HepG2 (cell line): Measurements from ENCODE around the gene AQP5. TPM values are rescaled to one million over a fixed set of nuclear protein-coding genes. Genes with fewer than 3 reads are reported as not detected.

ENCODE experiments used
- CBX5 ChIP-seq: sonication (generic); formaldehyde crosslinking; IDR thresholded peaks from 2 replicates; pipeline ENCODE4 v1.4.0; 2020; ENCODE audit warnings: missing genetic modification reagents, borderline replicate concordance
- CHD2 ChIP-seq: IDR thresholded peaks from 2 replicates; pipeline ENCODE4 v1.6.1; 2011; ENCODE audit warnings: low read depth, low read length, improper control_type of control experiment
- FOXP1 ChIP-seq, 2 experiments: fragments of 450-650 bp in 1 of 2; IDR thresholded peaks; 2 replicates each; pipeline ENCODE4 v1.6.1; 2017 to 2018; ENCODE audit warnings: antibody characterized with exemption in 1 of 2
- GLI4 ChIP-seq: sonication (generic); formaldehyde crosslinking; IDR thresholded peaks from 2 replicates; pipeline ENCODE4 v1.5.1; 2020; ENCODE audit warnings: missing genetic modification reagents, mild to moderate bottlenecking, moderate library complexity, borderline replicate concordance
- HDAC1 ChIP-seq: sonication (generic); formaldehyde crosslinking; IDR thresholded peaks from 2 replicates; pipeline ENCODE4 v1.5.1; 2020; ENCODE audit warnings: mild to moderate bottlenecking, missing genetic modification reagents
- HMGA1 ChIP-seq: sonication (generic); formaldehyde crosslinking; conservative IDR thresholded peaks from 2 replicates; pipeline ENCODE4 v1.4.0; 2020; ENCODE audit warnings: missing genetic modification reagents
- HOXA5 ChIP-seq: sonication (generic); formaldehyde crosslinking; IDR thresholded peaks from 2 replicates; pipeline ENCODE4 v1.4.0; 2020; ENCODE audit warnings: missing genetic modification reagents
- ISL2 ChIP-seq: sonication (generic); formaldehyde crosslinking; IDR thresholded peaks from 2 replicates; pipeline ENCODE4 v1.5.0; 2020; ENCODE audit warnings: missing genetic modification reagents
- MAFF ChIP-seq: IDR thresholded peaks from 2 replicates; pipeline ENCODE4 v1.6.1; 2011; ENCODE audit warnings: low read depth, low read length, improper control_type of control experiment
- MTF2 ChIP-seq: sonication (generic); formaldehyde crosslinking; IDR thresholded peaks from 2 replicates; pipeline ENCODE4 v1.5.0; 2020; ENCODE audit warnings: missing genetic modification reagents, borderline replicate concordance
- NFE2L2 ChIP-seq: fragments of 150-350 bp; IDR thresholded peaks from 2 replicates; pipeline ENCODE4 v1.6.1; 2014; ENCODE audit warnings: low read length
- NR1H2 ChIP-seq: sonication (generic); formaldehyde crosslinking; IDR thresholded peaks from 2 replicates; pipeline ENCODE4 v1.8.1; 2022; ENCODE audit warnings: low read depth, missing genetic modification reagents, borderline replicate concordance
- PITX1 ChIP-seq: sonication (generic); formaldehyde crosslinking; IDR thresholded peaks from 2 replicates; pipeline ENCODE4 v1.5.1; 2020; ENCODE audit warnings: mild to moderate bottlenecking, missing genetic modification reagents
- POLR2AphosphoS2 ChIP-seq: IDR thresholded peaks from 2 replicates; pipeline ENCODE4 v1.6.1; 2011; ENCODE audit warnings: low read depth, low read length, improper control_type of control experiment
- SYNCRIP ChIP-seq: fragments of 200-400 bp; formaldehyde crosslinking; IDR thresholded peaks from 2 replicates; pipeline ENCODE4 v1.6.1; 2018; ENCODE audit warnings: mild to moderate bottlenecking, low read depth, low read length; ENCODE audit not compliant: insufficient read depth
- ZMYM2 ChIP-seq: sonication (generic); formaldehyde crosslinking; IDR thresholded peaks from 2 replicates; pipeline ENCODE4 v1.8.0; 2022; ENCODE audit warnings: mild to moderate bottlenecking, missing genetic modification reagents
- ZMYM4 ChIP-seq: sonication (generic); formaldehyde crosslinking; IDR thresholded peaks from 2 replicates; pipeline ENCODE4 v1.8.1; 2023; ENCODE audit warnings: mild to moderate bottlenecking, missing genetic modification reagents
- ZNF101 ChIP-seq: sonication (generic); formaldehyde crosslinking; IDR thresholded peaks from 2 replicates; pipeline ENCODE4 v1.4.0; 2020; ENCODE audit warnings: mild to moderate bottlenecking, low read depth, missing genetic modification reagents, borderline replicate concordance
- ZNF441 ChIP-seq: sonication (generic); formaldehyde crosslinking; IDR thresholded peaks from 2 replicates; pipeline ENCODE4 v1.7.0; 2021; ENCODE audit warnings: missing genetic modification reagents, borderline replicate concordance
- ZSCAN25 ChIP-seq: sonication (generic); formaldehyde crosslinking; IDR thresholded peaks from 2 replicates; pipeline ENCODE4 v1.8.0; 2022; ENCODE audit warnings: mild to moderate bottlenecking, missing genetic modification reagents
- polyA plus RNA-seq, 8 experiments: library from polyadenylated mRNA; depleted of rRNA in 3 of 8; stranded (reverse) in 7 of 8; unstranded in 1 of 8; fragments of >200 nt; fragmentation: Illumina TruSeq in 4 of 8; extraction: Trizol in 4 of 8; gene quantifications; 2 replicates each; pipeline versions ENCODE4 v1.2.1 to v1.2.3, GENCODE V29; 2011 to 2016; ENCODE audit warnings: low read depth in 4 of 8, missing spikeins in 1 of 8, mixed read lengths in 1 of 8; ENCODE audit not compliant: insufficient read depth in 1 of 8
- total RNA-seq, 5 experiments: library from RNA; depleted of rRNA; stranded (reverse); fragments of >200 nt; fragmentation: Illumina TruSeq; extraction: Trizol; gene quantifications; 2 replicates each; pipeline ENCODE4 v1.2.3, GENCODE V29; 2016; ENCODE audit warnings: low read depth in 1 of 5
- TF ChIP-seq, protein P1 (sequence below): sonication (generic); formaldehyde crosslinking; IDR thresholded peaks from 2 replicates; pipeline ENCODE4 v1.4.0; 2020; ENCODE audit warnings: mild to moderate bottlenecking, missing genetic modification reagents
- TF ChIP-seq, protein P2 (sequence below): sonication (generic); formaldehyde crosslinking; IDR thresholded peaks from 2 replicates; pipeline ENCODE4 v1.4.0; 2020; ENCODE audit warnings: missing genetic modification reagents; ENCODE audit errors: not compliant biosample characterization
- TF ChIP-seq, protein P3 (sequence below): sonication (generic); formaldehyde crosslinking; IDR thresholded peaks from 2 replicates; pipeline ENCODE4 v1.8.0; 2022; ENCODE audit warnings: mild to moderate bottlenecking, missing genetic modification reagents
- TF ChIP-seq, protein P4 (sequence below): sonication (generic); formaldehyde crosslinking; IDR thresholded peaks from 2 replicates; pipeline ENCODE4 v1.8.0; 2022; ENCODE audit warnings: mild to moderate bottlenecking, missing genetic modification reagents, moderate library complexity

The AQP5 gene
- total and polyA plus RNA-seq, 2 of the 13 experiments (the other 11 are each of a cell fraction or from before 2014, with no cell fraction given) = not detected

DNA sequence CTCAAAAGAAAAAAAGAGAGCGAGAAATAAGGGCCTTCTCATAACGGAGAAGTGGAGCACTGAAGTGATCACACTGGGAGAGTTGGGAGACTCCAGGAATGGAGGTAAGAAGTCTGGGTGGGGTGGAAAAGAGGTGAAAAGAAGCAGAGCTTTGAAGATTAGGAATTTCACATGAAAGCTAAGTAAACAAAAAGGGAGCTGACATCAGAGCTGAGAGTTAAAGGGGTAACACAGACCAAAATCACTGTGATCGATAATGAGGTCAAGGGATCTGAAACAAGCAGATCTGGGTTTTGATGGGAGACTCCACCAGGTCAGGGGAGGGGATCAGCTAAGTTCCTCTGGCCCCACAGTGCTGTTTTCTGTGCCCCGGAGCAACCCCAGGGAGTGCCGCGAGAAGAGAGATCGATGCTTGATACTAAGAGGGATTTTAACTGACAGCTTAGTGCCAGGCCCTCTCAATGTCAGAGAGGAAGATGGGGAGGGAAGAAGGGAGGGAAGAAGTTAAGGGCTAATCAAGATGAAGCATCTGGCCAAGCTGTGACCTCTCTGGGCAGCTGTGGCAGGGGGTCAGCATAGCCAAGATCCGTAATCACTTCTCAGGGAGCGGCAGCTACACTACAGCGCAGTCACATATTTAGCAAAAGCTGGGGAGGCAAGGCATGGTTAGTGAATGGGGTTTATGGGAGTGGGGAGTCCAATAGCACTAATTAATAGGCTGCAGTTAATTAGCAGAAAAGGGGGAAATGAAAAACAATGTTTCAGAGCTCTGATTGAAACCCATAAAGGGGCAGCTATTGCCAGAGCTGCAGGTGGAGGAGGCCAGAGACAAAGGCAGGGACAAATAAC lies 19.1 kb downstream of the AQP5 start (continued):
- no peak for TF ChIP-seq ZNF441
- TF ChIP-seq ISL2 = peak; percentile 66; the same call in 1 of the 2 replicates
- TF ChIP-seq ZNF101 (CRISPR knock-in tag) = no peak
- no peak for TF ChIP-seq MAFF
- no peak for TF ChIP-seq HOXA5 (CRISPR knock-in tag)
- no peak for TF ChIP-seq CBX5 (CRISPR knock-in tag)
- TF ChIP-seq NR1H2 (CRISPR knock-in tag) = no peak
- TF ChIP-seq, protein P1, sequence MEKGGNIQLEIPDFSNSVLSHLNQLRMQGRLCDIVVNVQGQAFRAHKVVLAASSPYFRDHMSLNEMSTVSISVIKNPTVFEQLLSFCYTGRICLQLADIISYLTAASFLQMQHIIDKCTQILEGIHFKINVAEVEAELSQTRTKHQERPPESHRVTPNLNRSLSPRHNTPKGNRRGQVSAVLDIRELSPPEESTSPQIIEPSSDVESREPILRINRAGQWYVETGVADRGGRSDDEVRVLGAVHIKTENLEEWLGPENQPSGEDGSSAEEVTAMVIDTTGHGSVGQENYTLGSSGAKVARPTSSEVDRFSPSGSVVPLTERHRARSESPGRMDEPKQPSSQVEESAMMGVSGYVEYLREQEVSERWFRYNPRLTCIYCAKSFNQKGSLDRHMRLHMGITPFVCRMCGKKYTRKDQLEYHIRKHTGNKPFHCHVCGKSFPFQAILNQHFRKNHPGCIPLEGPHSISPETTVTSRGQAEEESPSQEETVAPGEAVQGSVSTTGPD (CRISPR knock-in tag) = no peak
- TF ChIP-seq, protein P2, sequence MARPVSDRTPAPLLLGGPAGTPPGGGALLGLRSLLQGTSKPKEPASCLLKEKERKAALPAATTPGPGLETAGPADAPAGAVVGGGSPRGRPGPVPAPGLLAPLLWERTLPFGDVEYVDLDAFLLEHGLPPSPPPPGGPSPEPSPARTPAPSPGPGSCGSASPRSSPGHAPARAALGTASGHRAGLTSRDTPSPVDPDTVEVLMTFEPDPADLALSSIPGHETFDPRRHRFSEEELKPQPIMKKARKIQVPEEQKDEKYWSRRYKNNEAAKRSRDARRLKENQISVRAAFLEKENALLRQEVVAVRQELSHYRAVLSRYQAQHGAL (CRISPR knock-in tag) = no peak
- TF ChIP-seq ZMYM2 (CRISPR knock-in tag) = no peak
- TF ChIP-seq MTF2 (CRISPR knock-in tag) = no peak
- no peak for TF ChIP-seq FOXP1 (IDR thresholded peaks at IDR 0.05)
- TF ChIP-seq FOXP1 (CRISPR knock-in tag; IDR thresholded peaks at IDR 0.05) = 0 out of 2 replicates have a peak, but pooled peaks have one; percentile 20
- peak; percentile 85 for TF ChIP-seq CHD2
- TF ChIP-seq ZSCAN25 = no peak
- TF ChIP-seq, protein P3, sequence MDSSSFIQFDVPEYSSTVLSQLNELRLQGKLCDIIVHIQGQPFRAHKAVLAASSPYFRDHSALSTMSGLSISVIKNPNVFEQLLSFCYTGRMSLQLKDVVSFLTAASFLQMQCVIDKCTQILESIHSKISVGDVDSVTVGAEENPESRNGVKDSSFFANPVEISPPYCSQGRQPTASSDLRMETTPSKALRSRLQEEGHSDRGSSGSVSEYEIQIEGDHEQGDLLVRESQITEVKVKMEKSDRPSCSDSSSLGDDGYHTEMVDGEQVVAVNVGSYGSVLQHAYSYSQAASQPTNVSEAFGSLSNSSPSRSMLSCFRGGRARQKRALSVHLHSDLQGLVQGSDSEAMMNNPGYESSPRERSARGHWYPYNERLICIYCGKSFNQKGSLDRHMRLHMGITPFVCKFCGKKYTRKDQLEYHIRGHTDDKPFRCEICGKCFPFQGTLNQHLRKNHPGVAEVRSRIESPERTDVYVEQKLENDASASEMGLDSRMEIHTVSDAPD (CRISPR knock-in tag) = 0 out of 2 replicates have a peak, but pooled peaks have one; percentile 33
- TF ChIP-seq PITX1 (CRISPR knock-in tag) = 0 out of 2 replicates have a peak, but pooled peaks have one; percentile 49
- TF ChIP-seq POLR2AphosphoS2 = no peak
- TF ChIP-seq GLI4 (CRISPR knock-in tag) = no peak
- TF ChIP-seq SYNCRIP = no peak
- 0 out of 2 replicates have a peak, but pooled peaks have one; percentile 17 for TF ChIP-seq HDAC1 (CRISPR knock-in tag)
- TF ChIP-seq ZMYM4 (CRISPR knock-in tag) = no peak
- no peak for TF ChIP-seq NFE2L2
- TF ChIP-seq HMGA1 (CRISPR knock-in tag) = no peak
- TF ChIP-seq, protein P4, sequence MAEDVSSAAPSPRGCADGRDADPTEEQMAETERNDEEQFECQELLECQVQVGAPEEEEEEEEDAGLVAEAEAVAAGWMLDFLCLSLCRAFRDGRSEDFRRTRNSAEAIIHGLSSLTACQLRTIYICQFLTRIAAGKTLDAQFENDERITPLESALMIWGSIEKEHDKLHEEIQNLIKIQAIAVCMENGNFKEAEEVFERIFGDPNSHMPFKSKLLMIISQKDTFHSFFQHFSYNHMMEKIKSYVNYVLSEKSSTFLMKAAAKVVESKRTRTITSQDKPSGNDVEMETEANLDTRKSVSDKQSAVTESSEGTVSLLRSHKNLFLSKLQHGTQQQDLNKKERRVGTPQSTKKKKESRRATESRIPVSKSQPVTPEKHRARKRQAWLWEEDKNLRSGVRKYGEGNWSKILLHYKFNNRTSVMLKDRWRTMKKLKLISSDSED (CRISPR knock-in tag) = no peak
